Stomach (tissue), 9 donors: ENCODE results near the gene CTAGE1. TPM values are rescaled to one million over a fixed set of nuclear protein-coding genes. Genes with fewer than 3 reads are reported as not detected.
"Not testable (repeated sequence)": the region's sequence is repeated elsewhere in the genome, so short reads cannot be mapped to it uniquely, and the experiment has no call there.

ENCODE experiments used
- DNase-seq, 2 donors: peaks; one replicate each; pipeline versions ENCODE4 v3.0.0 to v3.0.0-alpha.2; 2013 to 2019
- H3K27ac ChIP-seq, 5 donors: fragments of 200-600 bp in 4 of 5; sonication (generic) in 4 of 5; one replicate each; pipeline ENCODE4 v1.5.1; 2013 to 2019; ENCODE audit warnings: mild to moderate bottlenecking in 1 of 5, moderate library complexity in 1 of 5
- H3K27me3 ChIP-seq, 3 donors: fragments of 200-600 bp; sonication (generic); one replicate each; pipeline ENCODE4 v1.5.1; 2017 to 2019; ENCODE audit warnings: mixed run types in 1 of 3
- H3K36me3 ChIP-seq, 4 donors: fragments of 200-600 bp; sonication (generic); 1 replicate in 3 of 4; 2 replicates in 1 of 4; pipeline ENCODE4 v1.5.1; 2016 to 2019
- H3K4me1 ChIP-seq, 4 donors: fragments of 200-600 bp; sonication (generic); one replicate each; pipeline ENCODE4 v1.5.1; 2016 to 2019
- H3K4me3 ChIP-seq, 4 donors: fragments of 200-600 bp; sonication (generic) in 3 of 4; one replicate each; pipeline ENCODE4 v1.5.1; 2016 to 2019; ENCODE audit warnings: mild to moderate bottlenecking in 1 of 4
- H3K9me3 ChIP-seq, 4 donors: fragments of 200-600 bp; sonication (generic); one replicate each; pipeline ENCODE4 v1.5.1; 2016 to 2019
- EP300 ChIP-seq: sonication (generic); formaldehyde crosslinking; IDR thresholded peaks from one replicate; pipeline ENCODE4 v1.6.1; 2017; ENCODE audit warnings: antibody characterized with exemption
- POLR2A ChIP-seq, 4 donors: fragments of 450-650 bp; IDR thresholded peaks; one replicate each; pipeline ENCODE4 v1.6.1; 2016; ENCODE audit warnings: antibody characterized with exemption in 4 of 4, control low read depth in 2 of 4, mild to moderate bottlenecking in 1 of 4, moderate library complexity in 1 of 4
- POLR2AphosphoS5 ChIP-seq, 3 donors: sonication (generic); formaldehyde crosslinking; IDR thresholded peaks; one replicate each; pipeline ENCODE4 v1.6.1; 2016; ENCODE audit warnings: antibody characterized with exemption in 3 of 3
- WGBS, 5 donors: extraction: QIAGEN DNeasy Blood & Tissue Kit in 3 of 5; methylation state at CpG; one replicate each; pipeline versions ENCODE4 v1.1.5 to v1.1.7; 2013 to 2018; 5-methylcytosine and 5-hydroxymethylcytosine counted together
- intact Hi-C: fragments of 100-400 bp; cut with DNase I; formaldehyde crosslinking; loops from one replicate; pipeline ENCODE4 v1.15.1; 2023; ENCODE audit warnings: low total_unique reads
- polyA plus RNA-seq, 3 donors: library from polyadenylated mRNA; stranded (reverse); fragments of 200-250 nt; gene quantifications; one replicate each; pipeline ENCODE4 v1.2.3, GENCODE V29; 2013
- total RNA-seq, 5 donors: library from RNA; depleted of rRNA; stranded (reverse); fragments of >200 nt; gene quantifications; one replicate each; pipeline versions ENCODE4 v1.1.0 to v1.2.3, GENCODE V29; 2014 to 2016
- TF ChIP-seq, protein P1 (sequence below), 7 experiments: fragments of 450-650 bp in 4 of 7; fragments of 200-600 bp in 3 of 7; sonication (generic) in 3 of 7; IDR thresholded peaks; one replicate each; pipeline ENCODE4 v1.5.1; 2016 to 2019; ENCODE audit warnings: antibody characterized with exemption in 7 of 7, control low read depth in 2 of 7, mild to moderate bottlenecking in 1 of 7
- donor health status: healthy with polysubstance abuse.
- donor health status: Bipolar disorder and iron deficiency.
- donor health status: healthy.

CTAGE1 gene
- total and polyA plus RNA-seq, 8 donors = not detected

DNA sequence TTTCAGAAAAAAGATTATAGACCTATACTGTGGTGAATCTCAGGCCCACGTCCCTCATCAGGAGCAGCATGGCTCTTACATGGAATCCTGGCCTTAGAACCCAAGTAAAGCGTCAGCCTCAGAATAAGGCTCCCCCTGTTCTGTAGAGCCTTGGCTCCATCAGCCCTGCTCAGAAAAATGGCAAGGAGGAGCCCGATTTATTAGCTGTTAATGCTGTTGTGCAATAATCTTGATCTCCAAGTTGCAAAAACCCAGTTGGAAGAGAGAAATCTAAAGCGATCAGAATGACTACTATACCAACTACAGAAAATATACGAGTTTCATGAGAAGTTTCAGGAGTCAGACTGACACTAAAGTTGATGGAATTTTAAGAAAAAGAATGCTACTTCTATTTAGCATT, 35.6 kb upstream of the CTAGE1 start:
- Histone ChIP-seq H3K9me3 (peaks cover 4 to 27% (median 23%) of the 10 kb centered on the region in 4 donors), H3K27ac (no peak overlapping the region), H3K36me3 (no peaks in the 10 kb centered on the region), H3K27me3 (no peaks in the 10 kb centered on the region), H3K4me1 (peaks cover 0 to 11% (median 4%) of the 10 kb centered on the region in 4 donors), H3K4me3 (no peak overlapping the region)
- TF ChIP-seq POLR2A (IDR thresholded peaks at IDR 0.05) (no peak), POLR2AphosphoS5 (IDR thresholded peaks at IDR 0.05) (no peak), EP300 (no peak)
- TF ChIP-seq, protein P1, sequence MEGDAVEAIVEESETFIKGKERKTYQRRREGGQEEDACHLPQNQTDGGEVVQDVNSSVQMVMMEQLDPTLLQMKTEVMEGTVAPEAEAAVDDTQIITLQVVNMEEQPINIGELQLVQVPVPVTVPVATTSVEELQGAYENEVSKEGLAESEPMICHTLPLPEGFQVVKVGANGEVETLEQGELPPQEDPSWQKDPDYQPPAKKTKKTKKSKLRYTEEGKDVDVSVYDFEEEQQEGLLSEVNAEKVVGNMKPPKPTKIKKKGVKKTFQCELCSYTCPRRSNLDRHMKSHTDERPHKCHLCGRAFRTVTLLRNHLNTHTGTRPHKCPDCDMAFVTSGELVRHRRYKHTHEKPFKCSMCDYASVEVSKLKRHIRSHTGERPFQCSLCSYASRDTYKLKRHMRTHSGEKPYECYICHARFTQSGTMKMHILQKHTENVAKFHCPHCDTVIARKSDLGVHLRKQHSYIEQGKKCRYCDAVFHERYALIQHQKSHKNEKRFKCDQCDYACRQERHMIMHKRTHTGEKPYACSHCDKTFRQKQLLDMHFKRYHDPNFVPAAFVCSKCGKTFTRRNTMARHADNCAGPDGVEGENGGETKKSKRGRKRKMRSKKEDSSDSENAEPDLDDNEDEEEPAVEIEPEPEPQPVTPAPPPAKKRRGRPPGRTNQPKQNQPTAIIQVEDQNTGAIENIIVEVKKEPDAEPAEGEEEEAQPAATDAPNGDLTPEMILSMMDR (IDR thresholded peaks at IDR 0.05) = no peak
- intact Hi-C loops = no loop called here
- DNase-seq = no peak
- 84 to 94% (median 89%) methylated on average over 5 of the region's 5 CpGs for WGBS, 5 donors

GRCh38 chr18:22452226-22452668, 34.5 kb upstream of the CTAGE1 start:
- WGBS, 5 donors = 36 to 57% (median 40%) methylated on average over 8 of the region's 8 CpGs
- Histone ChIP-seq H3K27me3 (no peaks in the 10 kb centered on the region), H3K36me3 (no peaks in the 10 kb centered on the region), H3K4me3 (no peak overlapping the region), H3K4me1 (peaks cover 0 to 18% (median 9%) of the 10 kb centered on the region in 4 donors), H3K27ac (peak overlapping the region; percentile 35 to 62 (median 43)), H3K9me3 (peaks cover 4 to 29% (median 24%) of the 10 kb centered on the region in 4 donors)
- TF ChIP-seq POLR2A (IDR thresholded peaks at IDR 0.05) (no peak), POLR2AphosphoS5 (IDR thresholded peaks at IDR 0.05) (no peak)
- TF ChIP-seq, protein P1 (IDR thresholded peaks at IDR 0.05) = no peak
- DNase-seq = no peak
- intact Hi-C loops = no loop called here

DNA sequence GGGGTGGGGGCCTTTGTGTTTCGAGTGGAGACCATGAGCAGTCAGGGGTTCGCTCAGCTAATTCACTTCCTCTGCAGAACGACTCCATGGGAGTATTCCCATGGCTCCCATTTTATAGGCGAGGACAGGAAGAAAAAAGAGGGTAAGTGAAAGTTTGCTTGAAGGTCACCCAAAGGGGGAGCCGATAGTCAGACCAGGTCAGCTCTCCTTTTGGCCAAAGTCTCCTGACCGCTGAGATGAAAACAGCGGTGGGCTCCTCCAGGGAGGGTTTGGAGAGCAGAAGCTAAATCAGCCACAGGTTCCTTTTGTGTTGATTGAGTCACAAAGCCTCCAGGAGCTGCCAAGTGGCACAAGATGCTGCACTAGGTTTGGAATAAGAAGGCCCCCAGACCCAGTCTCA, 34.1 kb upstream of the CTAGE1 start:
- H3K27ac ChIP-seq = peak overlapping the region in 3 of 5 donors; percentile 43 to 62 (median 50)
- no peaks in the 10 kb centered on the region for H3K36me3 ChIP-seq
- no peak overlapping the region for H3K4me3 ChIP-seq
- H3K27me3 ChIP-seq = no peaks in the 10 kb centered on the region
- DNase-seq = no peak
- WGBS, 5 donors = 35 to 40% (median 39%) methylated on average over 6 to 7 of the region's 7 CpGs
- peaks cover 0 to 22% (median 10%) of the 10 kb centered on the region in 4 donors for H3K4me1 ChIP-seq
- TF ChIP-seq POLR2AphosphoS5 (IDR thresholded peaks at IDR 0.05) (no peak), POLR2A (IDR thresholded peaks at IDR 0.05) (no peak), EP300 (no peak)
- TF ChIP-seq, protein P1 (IDR thresholded peaks at IDR 0.05) = no peak
- intact Hi-C loops = no loop called here
- H3K9me3 ChIP-seq = peaks cover 4 to 29% (median 24%) of the 10 kb centered on the region in 4 donors

- DNase-seq, H3K36me3 ChIP-seq, H3K27ac ChIP-seq, H3K4me3 ChIP-seq, intact Hi-C loops, H3K27me3 ChIP-seq: not testable (repeated sequence)
- Histone ChIP-seq H3K4me1 (peaks cover 0 to 22% (median 10%) of the 10 kb centered on the region in 4 donors), H3K9me3 (peaks cover 4 to 29% (median 24%) of the 10 kb centered on the region in 4 donors)
- WGBS, 5 donors = 94 to 98% (median 96%) methylated on average over 3 of the region's 3 CpGs
Measured at GRCh38 chr18:22450766-22451165, 33.1 kb upstream of the CTAGE1 start.

DNA sequence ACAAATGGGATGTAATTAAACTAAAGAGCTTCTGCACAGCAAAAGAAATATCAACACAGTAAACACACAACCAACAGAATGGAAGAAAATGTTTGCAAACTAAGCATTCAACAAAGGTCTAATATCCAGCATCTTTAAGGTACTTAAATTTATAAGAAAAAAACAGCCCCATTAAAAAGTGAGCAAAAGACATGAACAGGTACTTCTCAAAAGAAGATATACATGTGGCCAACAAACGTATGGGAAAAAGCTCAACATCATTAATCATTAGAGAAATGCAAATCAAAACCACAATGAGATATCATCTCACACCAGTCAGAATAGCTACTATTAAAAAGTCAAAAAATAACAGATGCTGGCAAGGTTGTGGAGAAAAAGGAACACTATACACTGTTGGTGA, 32.6 kb upstream of the CTAGE1 start:
- H3K27ac ChIP-seq, H3K36me3 ChIP-seq, intact Hi-C loops, H3K27me3 ChIP-seq, DNase-seq, H3K4me3 ChIP-seq: not testable (repeated sequence)
- WGBS, 5 donors = 14 to 41% (median 22%) methylated on average over 1 of the region's 1 CpG
- peaks cover 0 to 22% (median 10%) of the 10 kb centered on the region in 4 donors for H3K4me1 ChIP-seq
- peaks cover 4 to 29% (median 24%) of the 10 kb centered on the region in 4 donors for H3K9me3 ChIP-seq

DNA sequence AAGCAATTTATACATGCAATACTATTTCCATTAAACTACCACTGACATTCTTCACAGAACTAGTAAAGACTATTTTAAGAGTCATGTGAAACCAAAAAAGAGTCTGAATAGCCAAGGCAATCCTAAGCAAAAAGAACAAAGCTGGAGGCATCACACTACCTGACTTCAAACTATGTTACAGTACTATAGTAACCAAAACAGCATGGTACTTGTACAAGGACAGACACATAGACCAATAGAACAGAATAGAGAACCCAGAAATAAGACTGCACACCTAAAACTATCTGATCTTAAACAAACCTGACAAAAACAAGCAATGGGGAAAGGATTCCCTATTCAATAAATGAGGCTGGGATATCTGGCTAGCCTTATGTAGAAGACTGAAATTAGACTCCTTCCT, 32.0 kb upstream of the CTAGE1 start:
- Histone ChIP-seq H3K9me3 (peaks cover 4 to 29% (median 24%) of the 10 kb centered on the region in 4 donors), H3K4me1 (peaks cover 0 to 22% (median 10%) of the 10 kb centered on the region in 4 donors)
- DNase-seq, H3K27me3 ChIP-seq, H3K27ac ChIP-seq, H3K4me3 ChIP-seq, H3K36me3 ChIP-seq, intact Hi-C loops: not testable (repeated sequence)
